GM18505 (cell line): ENCODE measurements around the gene HS6ST1.

Experiments
- ATAC-seq: cut with Tn5 transposase; IDR thresholded peaks from one replicate; pipeline ENCODE4 v1.9.1; 2021; ENCODE audit not compliant: unreplicated experiment
- POLR2A ChIP-seq: IDR thresholded peaks from 4 replicates; pipeline ENCODE4 v1.6.1; 2011; ENCODE audit warnings: borderline replicate concordance; ENCODE audit not compliant: insufficient read depth, insufficient read length; ENCODE audit errors: extremely low read depth

HS6ST1 gene

GRCh38 chr2:128286905-128287779 is 31.5 kb downstream of the HS6ST1 start:
- no peak for TF ChIP-seq POLR2A
- no peak for ATAC-seq

GRCh38 chr2:128286011-128286721 is 32.5 kb downstream of the HS6ST1 start:
- TF ChIP-seq POLR2A, result no peak
- no peak for ATAC-seq

GRCh38 chr2:128285329-128285931 is 33.2 kb downstream of the HS6ST1 start:
- no peak for TF ChIP-seq POLR2A
- no peak for ATAC-seq

- no peak for TF ChIP-seq POLR2A
- ATAC-seq, result no peak
Observed at GRCh38 chr2:128284841-128285240, 33.8 kb downstream of the HS6ST1 start.

GRCh38 chr2:128284037-128284441 is 34.6 kb downstream of the HS6ST1 start:
- ATAC-seq, result no peak
- no peak for TF ChIP-seq POLR2A

GRCh38 chr2:128282976-128283810 is 35.5 kb downstream of the HS6ST1 start:
- no peak for TF ChIP-seq POLR2A

GRCh38 chr2:128282246-128282975 is 36.3 kb downstream of the HS6ST1 start:
- ATAC-seq, result no peak
- no peak for TF ChIP-seq POLR2A

More at GRCh38 chr2:128282976-128283810, 35.5 kb downstream of the HS6ST1 start:
- no peak for ATAC-seq

- no peak for TF ChIP-seq POLR2A
- no peak for ATAC-seq
Observed at GRCh38 chr2:128281852-128282245, 36.8 kb downstream of the HS6ST1 start.

GRCh38 chr2:128280901-128281321 is 37.8 kb downstream of the HS6ST1 start:
- no peak for ATAC-seq
- TF ChIP-seq POLR2A, result no peak

- TF ChIP-seq POLR2A, result no peak
- ATAC-seq, result no peak
Observed at GRCh38 chr2:128280158-128280871, 38.4 kb downstream of the HS6ST1 start.

GRCh38 chr2:128279786-128280157 is 38.9 kb downstream of the HS6ST1 start:
- ATAC-seq, result no peak

GRCh38 chr2:128279009-128279408 is 39.7 kb downstream of the HS6ST1 start:
- no peak for TF ChIP-seq POLR2A

More at GRCh38 chr2:128279786-128280157, 38.9 kb downstream of the HS6ST1 start:
- TF ChIP-seq POLR2A, result no peak

More at GRCh38 chr2:128279009-128279408, 39.7 kb downstream of the HS6ST1 start:
- no peak for ATAC-seq
